Measurements from ENCODE around the gene WWOX. TPM values are rescaled to one million over a fixed set of nuclear protein-coding genes. Genes with fewer than 3 reads are reported as not detected.

WWOX gene
- total RNA-seq, 6 donors from 2014 or later: 18.7 to 167 (median 31.0) TPM

GRCh38 chr16:78102122-78102660 lies 2.7 kb downstream of the WWOX start:
- ATAC-seq (ENCODE audit: low FRiP score in 2 of 2) (no peak), DNase-seq (no peak)
- Histone ChIP-seq H3K27ac (no peak overlapping the region), H3K4me1 (peaks cover 5 to 13% (median 11%) of the 10 kb centered on the region in 4 donors), H3K27me3 (no peaks in the 10 kb centered on the region), H3K36me3 (no peaks in the 10 kb centered on the region), H3K9me3 (no peaks in the 10 kb centered on the region), H3K4me3 (no peak overlapping the region)
- 80% methylated on average over 5 of the region's 5 CpGs for WGBS, 2 donors
- TF ChIP-seq CTCF (IDR thresholded peaks at IDR 0.05) (no peak), EP300 (IDR thresholded peaks at IDR 0.05) (no peak), POLR2A (IDR thresholded peaks at IDR 0.05) (no peak), POLR2AphosphoS5 (IDR thresholded peaks at IDR 0.05) (no peak)

DNA sequence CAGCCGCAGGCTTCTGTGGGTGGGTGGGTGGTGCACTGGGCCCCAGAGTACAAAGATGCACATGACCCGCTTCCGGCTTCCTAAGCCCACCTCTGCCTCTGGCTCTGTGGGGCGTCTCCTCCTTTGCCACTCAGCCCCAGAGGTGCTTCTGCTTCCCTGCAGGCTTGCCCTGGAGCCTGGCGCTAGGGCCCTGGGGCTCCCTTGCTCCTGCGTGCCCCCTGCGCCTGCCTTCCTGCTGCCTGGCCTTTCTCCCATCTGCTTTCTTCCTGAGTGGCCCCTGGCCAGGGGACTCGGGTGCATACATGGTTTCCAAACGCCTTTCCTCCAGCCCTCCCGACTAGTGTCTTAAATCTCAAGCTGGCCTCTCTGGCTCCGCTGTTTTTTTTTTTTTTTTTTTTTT lies 3.4 kb downstream of the WWOX start:
- no peaks in the 10 kb centered on the region for H3K36me3 ChIP-seq
- no peaks in the 10 kb centered on the region for H3K9me3 ChIP-seq
- 73 to 78% methylated on average over 10 to 11 of the region's 11 CpGs for WGBS, 2 donors
- TF ChIP-seq EP300 (IDR thresholded peaks at IDR 0.05) (no peak), POLR2AphosphoS5 (IDR thresholded peaks at IDR 0.05) (no peak), CTCF (IDR thresholded peaks at IDR 0.05) (no peak), POLR2A (IDR thresholded peaks at IDR 0.05) (no peak)
- no peak overlapping the region for H3K4me3 ChIP-seq
- H3K4me1 ChIP-seq: peaks cover 5 to 13% (median 11%) of the 10 kb centered on the region in 4 donors
- no peaks in the 10 kb centered on the region for H3K27me3 ChIP-seq
- ATAC-seq (ENCODE audit: low FRiP score in 2 of 2): no peak
- DNase-seq: peak in 1 of 2 donors; percentile 50
- H3K27ac ChIP-seq: no peak overlapping the region

GRCh38 chr16:78105517-78105916 lies 6.1 kb downstream of the WWOX start:
- H3K4me3 ChIP-seq: no peak overlapping the region
- peaks cover 0 to 2% (median 0%) of the 10 kb centered on the region in 4 donors for H3K4me1 ChIP-seq
- 79 to 80% methylated on average over 4 of the region's 4 CpGs for WGBS, 2 donors
- TF ChIP-seq POLR2A (IDR thresholded peaks at IDR 0.05) (no peak), CTCF (IDR thresholded peaks at IDR 0.05) (no peak), POLR2AphosphoS5 (IDR thresholded peaks at IDR 0.05) (no peak), EP300 (IDR thresholded peaks at IDR 0.05) (no peak)
- H3K27ac ChIP-seq: no peak overlapping the region
- no peaks in the 10 kb centered on the region for H3K27me3 ChIP-seq
- peaks cover 0 to 7% (median 3%) of the 10 kb centered on the region in 4 donors for H3K36me3 ChIP-seq
- ATAC-seq (ENCODE audit: low FRiP score in 2 of 2): no peak
- DNase-seq: no peak
- no peaks in the 10 kb centered on the region for H3K9me3 ChIP-seq

DNA sequence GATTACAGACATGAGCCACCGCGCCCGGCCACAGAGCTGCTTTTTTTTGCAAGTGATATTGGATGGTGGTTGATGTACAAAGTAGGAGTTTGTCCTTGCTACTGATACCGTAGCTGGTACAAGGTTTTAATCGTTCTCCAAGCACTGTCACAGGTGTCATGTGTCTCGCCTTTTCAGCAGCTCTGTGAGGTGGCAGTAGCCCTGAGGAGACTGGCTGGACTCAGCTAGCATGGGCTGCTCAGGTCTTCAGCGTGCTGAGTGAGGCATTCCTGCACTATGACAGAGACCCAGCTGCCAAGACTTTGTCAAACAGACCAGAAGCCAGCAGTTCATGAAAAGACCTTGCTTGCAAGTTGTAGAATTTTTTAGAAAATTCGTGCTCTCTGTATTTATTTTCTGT lies 7.2 kb downstream of the WWOX start:
- Histone ChIP-seq H3K9me3 (no peaks in the 10 kb centered on the region), H3K4me3 (no peak overlapping the region), H3K4me1 (no peaks in the 10 kb centered on the region), H3K27me3 (no peaks in the 10 kb centered on the region), H3K27ac (no peak overlapping the region), H3K36me3 (peaks cover 0 to 13% (median 3%) of the 10 kb centered on the region in 4 donors)
- no peak for DNase-seq
- no peak for TF ChIP-seq EP300 (IDR thresholded peaks at IDR 0.05)
- TF ChIP-seq POLR2A (IDR thresholded peaks at IDR 0.05): no peak
- TF ChIP-seq POLR2AphosphoS5 (IDR thresholded peaks at IDR 0.05): no peak
- TF ChIP-seq CTCF (IDR thresholded peaks at IDR 0.05): no peak
- WGBS, 2 donors: 67 to 80% methylated on average over 8 of the region's 8 CpGs
- ATAC-seq (ENCODE audit: low FRiP score in 2 of 2): no peak

- Histone ChIP-seq H3K27me3 (no peaks in the 10 kb centered on the region), H3K4me3 (no peak overlapping the region), H3K4me1 (no peaks in the 10 kb centered on the region), H3K9me3 (no peaks in the 10 kb centered on the region), H3K27ac (no peak overlapping the region), H3K36me3 (peaks cover 0 to 15% (median 3%) of the 10 kb centered on the region in 4 donors)
- ATAC-seq (ENCODE audit: low FRiP score in 2 of 2): peak in 1 of 2 donors; percentile 66
- TF ChIP-seq EP300 (IDR thresholded peaks at IDR 0.05) (no peak), POLR2AphosphoS5 (IDR thresholded peaks at IDR 0.05) (no peak), CTCF (IDR thresholded peaks at IDR 0.05) (no peak), POLR2A (IDR thresholded peaks at IDR 0.05) (no peak)
- no peak for DNase-seq
- 92 to 93% methylated on average over 5 of the region's 5 CpGs for WGBS, 2 donors
Observed at GRCh38 chr16:78108451-78108850, 9.0 kb downstream of the WWOX start.
